ENCODE results near the gene SURF1. TPM values are rescaled to one million over a fixed set of nuclear protein-coding genes. Genes with fewer than 3 reads are reported as not detected.

SURF1 gene
- total RNA-seq, 4 donors from 2014 or later, result 14.2 to 66.1 (median 50.2) TPM

DNA sequence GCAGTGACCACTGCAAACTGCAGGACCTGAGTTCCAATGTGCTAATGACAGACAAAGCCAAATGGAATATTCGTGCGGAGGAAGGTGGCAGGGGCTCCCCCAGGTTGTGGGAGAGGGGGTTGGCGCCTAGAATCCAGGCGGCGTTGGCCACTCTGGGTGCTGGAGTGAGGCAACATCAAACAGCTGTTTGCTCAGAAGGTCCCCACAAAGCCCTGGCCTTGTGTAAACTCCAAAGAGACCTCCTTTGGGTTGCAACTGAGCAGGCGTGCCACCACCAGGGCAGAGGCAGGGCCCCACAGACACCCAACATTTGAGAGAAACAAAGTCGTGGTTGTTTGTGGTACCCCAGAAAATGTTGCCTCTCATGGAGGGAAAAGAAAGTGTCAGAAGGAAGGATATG lies 34.4 kb upstream of the SURF1 start:
- no peak for TF ChIP-seq POLR2AphosphoS5 (IDR thresholded peaks at IDR 0.05)
- TF ChIP-seq, protein P1, sequence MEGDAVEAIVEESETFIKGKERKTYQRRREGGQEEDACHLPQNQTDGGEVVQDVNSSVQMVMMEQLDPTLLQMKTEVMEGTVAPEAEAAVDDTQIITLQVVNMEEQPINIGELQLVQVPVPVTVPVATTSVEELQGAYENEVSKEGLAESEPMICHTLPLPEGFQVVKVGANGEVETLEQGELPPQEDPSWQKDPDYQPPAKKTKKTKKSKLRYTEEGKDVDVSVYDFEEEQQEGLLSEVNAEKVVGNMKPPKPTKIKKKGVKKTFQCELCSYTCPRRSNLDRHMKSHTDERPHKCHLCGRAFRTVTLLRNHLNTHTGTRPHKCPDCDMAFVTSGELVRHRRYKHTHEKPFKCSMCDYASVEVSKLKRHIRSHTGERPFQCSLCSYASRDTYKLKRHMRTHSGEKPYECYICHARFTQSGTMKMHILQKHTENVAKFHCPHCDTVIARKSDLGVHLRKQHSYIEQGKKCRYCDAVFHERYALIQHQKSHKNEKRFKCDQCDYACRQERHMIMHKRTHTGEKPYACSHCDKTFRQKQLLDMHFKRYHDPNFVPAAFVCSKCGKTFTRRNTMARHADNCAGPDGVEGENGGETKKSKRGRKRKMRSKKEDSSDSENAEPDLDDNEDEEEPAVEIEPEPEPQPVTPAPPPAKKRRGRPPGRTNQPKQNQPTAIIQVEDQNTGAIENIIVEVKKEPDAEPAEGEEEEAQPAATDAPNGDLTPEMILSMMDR (IDR thresholded peaks at IDR 0.05), result no peak
- no peak for TF ChIP-seq POLR2A (IDR thresholded peaks at IDR 0.05)
- no peak for TF ChIP-seq EP300 (IDR thresholded peaks at IDR 0.05; ENCODE audit: low read depth)
- intact Hi-C loops (cut with DNase I; ENCODE audit: low total_unique reads) (no loop called here), in situ Hi-C loops (cut with MboI; ENCODE audit: low pct_ligation_motif_present in 1 of 4, low pct_unique_long_range_greater_than_20kb in 1 of 4, low sequenced_read_pairs in 3 of 4) (no loop called here)
- no peak for DNase-seq
- H3K4me1 ChIP-seq, result no peaks in the 10 kb centered on the region
- no peaks in the 10 kb centered on the region for H3K36me3 ChIP-seq
- peaks cover 26% of the 10 kb centered on the region for H3K27me3 ChIP-seq
- H3K9me3 ChIP-seq, result no peaks in the 10 kb centered on the region
- H3K27ac ChIP-seq, result no peak overlapping the region
- WGBS, 2 donors (ENCODE audit: low coverage in 1 of 2), result 69% methylated on average over 7 of the region's 7 CpGs; no CpG with 5 or more reads in 1 of the 2 donors
- H3K4me3 ChIP-seq, result no peak overlapping the region

DNA sequence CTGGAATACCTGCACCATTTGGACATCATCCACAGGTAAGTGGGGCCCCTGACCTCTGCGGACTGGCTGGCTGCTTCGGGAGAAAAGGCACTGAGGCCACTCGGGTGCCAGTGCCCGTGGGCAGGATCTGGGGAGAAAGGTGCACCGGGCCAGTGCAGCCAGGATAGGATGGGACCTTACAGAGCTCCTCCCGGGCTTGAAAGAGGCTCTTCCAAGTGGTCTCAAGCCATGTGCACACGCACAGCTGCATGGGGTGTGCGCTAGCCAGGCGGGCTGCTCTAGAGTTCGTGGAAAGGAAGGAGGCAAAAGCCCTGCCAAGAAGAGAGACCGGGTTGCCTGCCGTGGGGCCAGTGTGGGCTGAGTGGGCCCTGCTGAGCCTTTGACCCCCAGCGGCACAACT lies 33.3 kb upstream of the SURF1 start:
- no peaks in the 10 kb centered on the region for H3K36me3 ChIP-seq
- no peak overlapping the region for H3K27ac ChIP-seq
- peaks cover 15% of the 10 kb centered on the region for H3K27me3 ChIP-seq
- no peaks in the 10 kb centered on the region for H3K4me1 ChIP-seq
- TF ChIP-seq, protein P1 (IDR thresholded peaks at IDR 0.05), result no peak
- TF ChIP-seq POLR2AphosphoS5 (IDR thresholded peaks at IDR 0.05) (no peak), POLR2A (IDR thresholded peaks at IDR 0.05) (no peak), EP300 (IDR thresholded peaks at IDR 0.05; ENCODE audit: low read depth) (no peak)
- 89 to 90% methylated on average over 4 to 13 of the region's 13 CpGs for WGBS, 2 donors (ENCODE audit: low coverage in 1 of 2)
- intact Hi-C loops (cut with DNase I; ENCODE audit: low total_unique reads) (no loop called here), in situ Hi-C loops (cut with MboI; ENCODE audit: low pct_ligation_motif_present in 1 of 4, low pct_unique_long_range_greater_than_20kb in 1 of 4, low sequenced_read_pairs in 3 of 4) (no loop called here)
- no peaks in the 10 kb centered on the region for H3K9me3 ChIP-seq
- no peak for DNase-seq
- no peak overlapping the region for H3K4me3 ChIP-seq

GRCh38 chr9:133389025-133389557 lies 32.8 kb upstream of the SURF1 start:
- Histone ChIP-seq H3K4me3 (no peak overlapping the region), H3K27me3 (peaks cover 10% of the 10 kb centered on the region), H3K36me3 (no peaks in the 10 kb centered on the region), H3K4me1 (no peaks in the 10 kb centered on the region), H3K27ac (no peak overlapping the region), H3K9me3 (no peaks in the 10 kb centered on the region)
- 97% methylated on average over 10 of the region's 12 CpGs; no CpG with 5 or more reads in 1 of the 2 donors for whole genome bisulfite sequencing, 2 donors (ENCODE audit: low coverage in 1 of 2)
- intact Hi-C loops (cut with DNase I; ENCODE audit: low total_unique reads), result no loop called here
- in situ Hi-C loops (cut with MboI; ENCODE audit: low pct_ligation_motif_present in 1 of 4, low pct_unique_long_range_greater_than_20kb in 1 of 4, low sequenced_read_pairs in 3 of 4), result no loop called here
- no peak for DNase-seq
- TF ChIP-seq POLR2AphosphoS5 (IDR thresholded peaks at IDR 0.05) (no peak), EP300 (IDR thresholded peaks at IDR 0.05; ENCODE audit: low read depth) (no peak), POLR2A (IDR thresholded peaks at IDR 0.05) (no peak)
- TF ChIP-seq, protein P1 (IDR thresholded peaks at IDR 0.05), result no peak

- TF ChIP-seq POLR2AphosphoS5 (IDR thresholded peaks at IDR 0.05), result no peak
- no peak for TF ChIP-seq POLR2A (IDR thresholded peaks at IDR 0.05)
- no peak for TF ChIP-seq EP300 (IDR thresholded peaks at IDR 0.05; ENCODE audit: low read depth)
- TF ChIP-seq, protein P1 (IDR thresholded peaks at IDR 0.05), result no peak
- intact Hi-C loops (cut with DNase I; ENCODE audit: low total_unique reads) (no loop called here), in situ Hi-C loops (cut with MboI; ENCODE audit: low pct_ligation_motif_present in 1 of 4, low pct_unique_long_range_greater_than_20kb in 1 of 4, low sequenced_read_pairs in 3 of 4) (no loop called here)
- Histone ChIP-seq H3K27ac (no peak overlapping the region), H3K4me3 (no peak overlapping the region), H3K36me3 (no peaks in the 10 kb centered on the region), H3K27me3 (peaks cover 6% of the 10 kb centered on the region), H3K9me3 (no peaks in the 10 kb centered on the region), H3K4me1 (no peaks in the 10 kb centered on the region)
- WGBS, 2 donors (ENCODE audit: low coverage in 1 of 2), result 85% methylated on average over 9 of the region's 9 CpGs; no CpG with 5 or more reads in 1 of the 2 donors
- DNase-seq, result no peak
Measured at GRCh38 chr9:133387680-133388079, 31.4 kb upstream of the SURF1 start.
